IMR-90 (cell line): ENCODE measurements around the gene SLC39A11. TPM values are rescaled to one million over a fixed set of nuclear protein-coding genes. Genes with fewer than 3 reads are reported as not detected.

ENCODE experiments used
- ATAC-seq: fragments of 200-7000 bp; cut with Tn5 transposase; 2 replicates; pipeline ENCODE4 v1.9.1; 2020; ENCODE audit warnings: low read depth, mild to moderate bottlenecking, moderate library complexity
- BruUV-seq: library from RNA; stranded (reverse); fragments of 400-500 nt; replicated peaks from 2 replicates; lab custom pipeline; 2021; lab: Mats Ljungman, UMichigan
- CTCF ChIA-PET: fragments of 300-600 bp; formaldehyde crosslinking; extraction: SDS; loops from one replicate; lab custom pipeline; 2021; ENCODE audit warnings: antibody characterized with exemption; lab: Yijun Ruan, JAX
- POLR2A ChIA-PET: fragments of 300-600 bp; sonication (Branson Sonifier 250); formaldehyde crosslinking; loops from one replicate; lab custom pipeline; 2022; ENCODE audit warnings: antibody characterized with exemption; ENCODE audit not compliant: unreplicated experiment; lab: Charles Lee
- DNase-seq: peaks from one replicate; pipeline ENCODE4 v3.0.0; 2013
- H2AFZ ChIP-seq: replicated peaks from 2 replicates; pipeline ENCODE3; 2013; ENCODE audit warnings: low read length, mild to moderate bottlenecking; ENCODE audit not compliant: poor library complexity
- H2AK5ac ChIP-seq: 2 replicates; pipeline ENCODE4 v1.6.1; 2013; ENCODE audit warnings: low read depth, low read length, inconsistent platforms
- H2AK9ac ChIP-seq: replicated peaks from 2 replicates; pipeline ENCODE3; 2013; ENCODE audit warnings: mild to moderate bottlenecking, low read depth, low read length, moderate library complexity; ENCODE audit not compliant: poor library complexity
- H2BK120ac ChIP-seq: 2 replicates; pipeline ENCODE4 v1.6.1; 2013; ENCODE audit warnings: low read depth, low read length, inconsistent platforms
- H2BK15ac ChIP-seq: 3 replicates; pipeline ENCODE4 v1.6.1; 2013; ENCODE audit warnings: low read depth, low read length, inconsistent platforms
- H2BK20ac ChIP-seq: 2 replicates; pipeline ENCODE4 v1.6.1; 2013; ENCODE audit warnings: low read depth, mild to moderate bottlenecking, inconsistent platforms, low read length, moderate library complexity
- H2BK5ac ChIP-seq: 2 replicates; pipeline ENCODE4 v1.6.1; 2013; ENCODE audit warnings: mild to moderate bottlenecking, low read depth, low read length, inconsistent platforms; ENCODE audit not compliant: poor library complexity, severe bottlenecking
- H3K14ac ChIP-seq: replicated peaks from 2 replicates; pipeline ENCODE4 v1.6.1; 2013; ENCODE audit warnings: low read depth, low read length, inconsistent platforms
- H3K18ac ChIP-seq: 2 replicates; pipeline ENCODE4 v1.6.1; 2013; ENCODE audit warnings: low read depth, low read length, control low read depth
- H3K23ac ChIP-seq: 2 replicates; pipeline ENCODE4 v1.6.1; 2013; ENCODE audit warnings: low read depth, low read length, inconsistent platforms
- H3K27ac ChIP-seq: 2 replicates; pipeline ENCODE4 v1.5.1; 2013; ENCODE audit warnings: mild to moderate bottlenecking, control low read depth, low read length; ENCODE audit not compliant: insufficient read depth
- H3K27me3 ChIP-seq: 2 replicates; pipeline ENCODE4 v1.6.1; 2013; ENCODE audit warnings: low read length; ENCODE audit not compliant: control insufficient read depth, insufficient read depth
- H3K36me3 ChIP-seq: 2 replicates; pipeline ENCODE4 v1.6.1; 2013; ENCODE audit warnings: low read length, mixed read lengths; ENCODE audit not compliant: control insufficient read depth, insufficient read depth
- H3K4ac ChIP-seq: 2 replicates; pipeline ENCODE4 v1.6.1; 2013; ENCODE audit warnings: low read depth, low read length, inconsistent platforms
- H3K4me1 ChIP-seq: 2 replicates; pipeline ENCODE4 v1.6.1; 2013; ENCODE audit warnings: low read length, mixed read lengths; ENCODE audit not compliant: control insufficient read depth, insufficient read depth
- H3K4me2 ChIP-seq: 2 replicates; pipeline ENCODE4 v1.6.1; 2013; ENCODE audit warnings: low read depth, mild to moderate bottlenecking, control low read depth, low read length, moderate library complexity
- H3K4me3 ChIP-seq: 2 replicates; pipeline ENCODE4 v1.5.1; 2013; ENCODE audit warnings: low read depth, mild to moderate bottlenecking, control low read depth, low read length, moderate library complexity; ENCODE audit not compliant: insufficient read depth
- H3K56ac ChIP-seq: 2 replicates; pipeline ENCODE4 v1.6.1; 2013; ENCODE audit warnings: low read length, inconsistent platforms; ENCODE audit not compliant: insufficient read depth; ENCODE audit errors: extremely low read depth
- H3K79me1 ChIP-seq, 2 experiments: 2 replicates each; pipeline ENCODE4 v1.6.1; 2013; ENCODE audit warnings: low read length in 2 of 2, inconsistent platforms in 1 of 2, low read depth in 1 of 2
- H3K9ac ChIP-seq: 2 replicates; pipeline ENCODE4 v1.6.1; 2013; ENCODE audit warnings: low read depth, low read length, control low read depth
- H3K9me1 ChIP-seq: 2 replicates; pipeline ENCODE4 v1.6.1; 2013; ENCODE audit warnings: low read length, inconsistent platforms; ENCODE audit not compliant: insufficient read depth
- H3K9me3 ChIP-seq: 2 replicates; pipeline ENCODE4 v1.6.1; 2013; ENCODE audit warnings: low read length; ENCODE audit not compliant: control insufficient read depth, insufficient read depth
- H4K20me1 ChIP-seq: 2 replicates; pipeline ENCODE4 v1.6.1; 2013; ENCODE audit warnings: low read length, inconsistent platforms; ENCODE audit not compliant: insufficient read depth
- H4K5ac ChIP-seq: 2 replicates; pipeline ENCODE4 v1.6.1; 2013; ENCODE audit warnings: mild to moderate bottlenecking, low read depth, low read length, control low read depth
- H4K8ac ChIP-seq, 2 experiments: 2 replicates each; pipeline ENCODE4 v1.6.1; 2013; ENCODE audit warnings: low read depth in 2 of 2, low read length in 2 of 2, control low read depth in 1 of 2, inconsistent platforms in 1 of 2
- H4K91ac ChIP-seq: 2 replicates; pipeline ENCODE4 v1.6.1; 2013; ENCODE audit warnings: low read depth, low read length, inconsistent platforms; ENCODE audit not compliant: insufficient read depth
- MAZ ChIP-seq: IDR thresholded peaks from 2 replicates; pipeline ENCODE4 v1.6.1; 2012; ENCODE audit warnings: low read depth, mild to moderate bottlenecking, low read length, improper control_type of control experiment, moderate library complexity, borderline replicate concordance
- POLR2A ChIP-seq: IDR thresholded peaks from 2 replicates; pipeline ENCODE4 v1.6.1; 2012; ENCODE audit warnings: mild to moderate bottlenecking, low read depth, low read length
- RCOR1 ChIP-seq: IDR thresholded peaks from 2 replicates; pipeline ENCODE4 v1.6.1; 2012; ENCODE audit warnings: mild to moderate bottlenecking, low read length, improper control_type of control experiment; ENCODE audit not compliant: insufficient replicate concordance
- SMC3 ChIP-seq: fragments of 150-350 bp; IDR thresholded peaks from 2 replicates; pipeline ENCODE4 v1.6.1; 2016; ENCODE audit warnings: low read depth, mild to moderate bottlenecking, antibody characterized with exemption, low read length, moderate library complexity
- USF2 ChIP-seq: fragments of 150-350 bp; IDR thresholded peaks from 2 replicates; pipeline ENCODE4 v1.6.1; 2017; ENCODE audit warnings: mild to moderate bottlenecking, antibody characterized with exemption, low read length, low read depth
- WGBS, 2 experiments: methylation state at CpG; one replicate each; pipeline versions ENCODE4 v1.1.5 to v1.1.7; 2013; ENCODE audit warnings: missing lambda C conversion rate in 2 of 2; ENCODE audit not compliant: insufficient read length in 1 of 2; ENCODE audit errors: extremely low coverage in 2 of 2; 5-methylcytosine and 5-hydroxymethylcytosine counted together
- dilution Hi-C: fragments of 300-500 bp; cut with HindIII; formaldehyde crosslinking; loops from one replicate; pipeline ENCODE4 v1.14.3; 2018; ENCODE audit warnings: low sequenced_read_pairs; ENCODE audit not compliant: unreplicated experiment
- in situ Hi-C: fragments of 300-500 bp; cut with MboI; formaldehyde crosslinking; loops from 3 replicates; pipeline ENCODE4 v1.14.3; 2019; ENCODE audit warnings: low sequenced_read_pairs, inconsistent platforms, mixed read lengths
- intact Hi-C: fragments of 100-400 bp; cut with micrococcal nuclease; formaldehyde crosslinking; loops from 2 replicates; pipeline ENCODE4 v1.10.0; 2022
- polyA plus RNA-seq, 3 experiments: library from polyadenylated mRNA; depleted of rRNA; stranded (reverse); fragments of >200 nt; gene quantifications; 2 replicates each; pipeline ENCODE4 v1.2.3, GENCODE V29; 2012; ENCODE audit warnings: low replicate concordance in 1 of 3
- total RNA-seq: library from RNA; depleted of rRNA; stranded (reverse); fragments of >200 nt; gene quantifications from 2 replicates; pipeline ENCODE4 v1.2.3, GENCODE V29; 2012

Gene SLC39A11
- total and polyA plus RNA-seq, 2 of the 4 experiments (the other 2 are of a cell fraction): 8.8 to 14.3 TPM

DNA sequence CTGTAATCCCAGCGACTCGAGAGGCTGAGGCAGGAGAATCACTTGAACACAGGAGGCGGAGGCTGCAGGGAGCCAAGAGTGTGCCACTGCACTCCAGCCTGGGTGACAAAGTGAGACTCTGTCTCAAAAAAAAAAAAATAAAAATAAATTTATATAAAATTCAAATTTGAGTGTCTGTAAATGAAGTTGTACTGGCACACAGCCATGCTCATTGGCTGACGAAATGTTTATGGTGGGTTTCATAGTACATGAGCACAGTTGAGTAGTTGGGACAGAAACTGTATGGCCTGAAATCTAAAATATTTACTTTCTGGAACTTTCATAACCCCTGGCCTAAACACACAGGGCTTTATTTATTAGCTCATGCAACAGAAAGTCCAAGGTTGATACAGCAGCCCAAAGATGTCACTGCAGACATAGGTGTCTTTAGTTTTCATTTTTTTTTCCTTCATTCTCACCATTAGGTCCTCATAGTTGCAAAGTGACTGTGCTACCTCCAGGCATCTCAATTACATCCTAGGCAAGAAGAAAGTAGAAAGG lies 355.3 kb downstream of the SLC39A11 start:
- H3K9ac ChIP-seq: no peak overlapping the region
- no peak overlapping the region for H3K4me3 ChIP-seq
- H3K4me1 ChIP-seq: peaks cover 2% of the 10 kb centered on the region; the same call in 1 of the 2 replicates
- H3K27ac ChIP-seq: no peak overlapping the region
- H2BK15ac ChIP-seq: no peak overlapping the region
- BruUV-seq: no TSS peak
- dilution Hi-C loops (no loop called here), intact Hi-C loops (no loop called here), in situ Hi-C loops (no loop called here)
- 0 out of 2 replicates have a peak, but pooled peaks cover 3% of the 10 kb centered on the region for H3K9me1 ChIP-seq
- H2AK9ac ChIP-seq: no peak overlapping the region
- H4K8ac ChIP-seq: no peak overlapping the region
- TF ChIP-seq POLR2A (no peak), RCOR1 (no peak), USF2 (no peak), MAZ (no peak), SMC3 (no peak)
- ChIA-PET CTCF (no interaction called here), POLR2A (no interaction called here)
- no peak overlapping the region for H2AK5ac ChIP-seq
- ATAC-seq: no peak
- no peak overlapping the region for H3K18ac ChIP-seq
- no peak overlapping the region for H3K14ac ChIP-seq
- no peak overlapping the region for H4K5ac ChIP-seq
- no peak overlapping the region for H2BK5ac ChIP-seq
- no peaks in the 10 kb centered on the region for H3K79me1 ChIP-seq
- no peaks in the 10 kb centered on the region for H3K9me3 ChIP-seq
- no peaks in the 10 kb centered on the region for H3K27me3 ChIP-seq
- H3K4ac ChIP-seq: no peak overlapping the region
- no peak overlapping the region for H3K56ac ChIP-seq
- H2BK120ac ChIP-seq: no peak overlapping the region
- no peak overlapping the region for H4K91ac ChIP-seq
- no peak overlapping the region for H2BK20ac ChIP-seq
- no peak overlapping the region for H3K23ac ChIP-seq
- WGBS, 2 experiments: no CpG with 5 or more reads among the region's 4 CpGs
- no peak overlapping the region for H3K4me2 ChIP-seq
- no peak overlapping the region for H2AFZ ChIP-seq
- no peak for DNase-seq
- H4K20me1 ChIP-seq: no peaks in the 10 kb centered on the region
- H3K36me3 ChIP-seq: no peaks in the 10 kb centered on the region; the same call in 1 of the 2 replicates
